Endothelial cell of umbilical vein (primary cell): Measurements from ENCODE around the gene C1QC.

Experiments
- POLR2A ChIP-seq: IDR thresholded peaks from 2 replicates; pipeline ENCODE4 v1.6.1; 2012; ENCODE audit warnings: low read depth, mild to moderate bottlenecking, control low read depth, low read length
- POLR2AphosphoS5 ChIP-seq: IDR thresholded peaks from 2 replicates; pipeline ENCODE4 v1.6.1; 2012; ENCODE audit warnings: low read depth, mild to moderate bottlenecking, control low read depth, low read length, moderate library complexity; ENCODE audit not compliant: insufficient read depth
- TF ChIP-seq, protein P1 (sequence below), 2 donors: IDR thresholded peaks; 1 replicate in 1 of 2; 2 replicates in 1 of 2; pipeline ENCODE4 v1.5.1; 2011; ENCODE audit warnings: low read length in 2 of 2, mild to moderate bottlenecking in 2 of 2, moderate library complexity in 2 of 2, control low read depth in 1 of 2, inconsistent platforms in 1 of 2, low read depth in 1 of 2; ENCODE audit not compliant: insufficient read depth in 1 of 2; ENCODE audit errors: extremely low read depth in 1 of 2

DNA sequence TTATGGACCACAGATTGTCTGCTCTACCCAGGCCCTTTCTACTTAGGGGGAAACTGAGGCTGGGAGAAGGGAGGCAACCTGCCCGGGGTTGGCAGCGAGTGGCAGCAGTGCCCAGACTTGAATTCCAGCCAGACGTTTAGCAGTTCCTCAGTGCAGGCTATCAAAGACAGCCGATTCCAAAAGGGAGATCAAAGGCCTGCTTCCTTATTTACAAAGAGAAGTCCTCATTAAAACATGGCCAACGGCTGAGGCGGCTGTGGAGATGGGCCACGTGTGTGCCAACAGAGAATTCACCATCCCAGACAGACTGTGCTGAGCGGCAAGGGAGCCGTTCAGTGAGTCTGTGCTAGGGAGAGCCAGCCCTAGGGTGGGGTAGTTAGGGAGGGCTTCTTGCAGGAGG, 37.3 kb downstream of the C1QC start:
- TF ChIP-seq, protein P1, sequence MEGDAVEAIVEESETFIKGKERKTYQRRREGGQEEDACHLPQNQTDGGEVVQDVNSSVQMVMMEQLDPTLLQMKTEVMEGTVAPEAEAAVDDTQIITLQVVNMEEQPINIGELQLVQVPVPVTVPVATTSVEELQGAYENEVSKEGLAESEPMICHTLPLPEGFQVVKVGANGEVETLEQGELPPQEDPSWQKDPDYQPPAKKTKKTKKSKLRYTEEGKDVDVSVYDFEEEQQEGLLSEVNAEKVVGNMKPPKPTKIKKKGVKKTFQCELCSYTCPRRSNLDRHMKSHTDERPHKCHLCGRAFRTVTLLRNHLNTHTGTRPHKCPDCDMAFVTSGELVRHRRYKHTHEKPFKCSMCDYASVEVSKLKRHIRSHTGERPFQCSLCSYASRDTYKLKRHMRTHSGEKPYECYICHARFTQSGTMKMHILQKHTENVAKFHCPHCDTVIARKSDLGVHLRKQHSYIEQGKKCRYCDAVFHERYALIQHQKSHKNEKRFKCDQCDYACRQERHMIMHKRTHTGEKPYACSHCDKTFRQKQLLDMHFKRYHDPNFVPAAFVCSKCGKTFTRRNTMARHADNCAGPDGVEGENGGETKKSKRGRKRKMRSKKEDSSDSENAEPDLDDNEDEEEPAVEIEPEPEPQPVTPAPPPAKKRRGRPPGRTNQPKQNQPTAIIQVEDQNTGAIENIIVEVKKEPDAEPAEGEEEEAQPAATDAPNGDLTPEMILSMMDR (IDR thresholded peaks at IDR 0.05; ENCODE audit: extremely low read depth in 1 of 2, insufficient read depth in 1 of 2, low read depth in 1 of 2, low read length in 2 of 2) = no peak
- TF ChIP-seq POLR2A = no peak
- TF ChIP-seq POLR2AphosphoS5 = no peak
